HG03469 (cell line): ENCODE results near the gene CYP27B1.

ENCODE experiments used
- ATAC-seq: cut with Tn5 transposase; IDR thresholded peaks from one replicate; pipeline ENCODE4 v1.9.1; 2021; ENCODE audit warnings: mild to moderate bottlenecking, moderate library complexity, moderate number of reproducible peaks; ENCODE audit not compliant: unreplicated experiment

CYP27B1 gene

GRCh38 chr12:57753756-57754337 lies 13.0 kb downstream of the CYP27B1 start:
- ATAC-seq = no peak

DNA sequence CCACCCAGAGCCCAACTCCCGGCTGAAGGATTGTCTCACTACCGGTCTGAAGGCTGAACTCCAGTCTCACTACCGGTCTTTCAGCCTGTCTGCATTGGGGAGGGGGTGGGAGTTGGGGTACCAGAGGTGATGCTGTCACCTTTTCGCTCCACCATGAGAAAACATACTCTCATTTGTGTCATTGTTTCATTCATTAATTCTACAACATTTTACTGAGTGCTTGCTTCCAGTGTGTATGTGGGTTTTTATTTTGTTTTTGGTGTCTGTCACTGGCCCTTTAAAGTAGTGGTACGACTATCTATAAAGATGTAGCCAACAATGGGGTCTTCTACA lies 14.2 kb downstream of the CYP27B1 start:
- ATAC-seq = no peak

DNA sequence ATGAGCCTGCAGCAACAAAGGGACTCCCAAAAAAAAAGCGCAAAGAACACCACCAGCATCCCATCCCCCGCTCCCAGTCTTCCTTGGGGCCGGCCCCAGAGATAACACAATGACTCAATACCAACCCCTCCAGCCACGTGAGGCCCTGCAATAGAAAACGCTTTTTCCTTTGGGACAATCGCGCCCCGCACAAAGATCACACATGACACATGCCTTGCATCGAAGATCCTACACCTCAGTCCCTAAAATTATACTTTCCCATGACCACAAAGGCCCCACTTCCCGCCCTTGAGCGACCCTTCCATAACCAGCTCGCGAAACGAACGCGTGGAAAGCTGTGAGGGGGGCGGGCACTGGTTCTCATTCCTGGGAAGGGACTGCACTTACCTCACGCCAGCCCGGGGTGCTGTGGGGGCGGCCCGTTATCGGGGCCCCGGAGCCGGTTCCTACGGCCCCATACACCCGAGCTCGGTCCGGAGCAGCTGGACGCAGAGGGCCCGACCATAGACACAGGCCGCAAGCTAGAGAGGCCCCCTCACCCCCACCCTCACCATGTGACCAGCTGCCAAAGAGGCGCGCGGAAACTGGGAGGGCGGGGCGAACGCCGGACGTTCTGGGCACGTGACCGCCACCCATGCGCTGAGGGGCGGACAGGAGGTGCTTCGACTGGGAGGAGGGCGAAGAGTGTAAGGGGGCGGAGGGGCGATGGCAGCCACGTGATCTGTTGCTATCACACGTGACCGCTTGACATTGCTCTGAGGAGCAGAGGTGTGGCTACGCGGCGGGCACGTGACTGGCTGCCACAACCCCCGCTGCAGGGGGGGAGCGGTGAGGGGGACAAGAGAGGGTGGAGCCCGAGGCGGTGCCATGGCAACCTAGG lies 14.8 kb downstream of the CYP27B1 start, which contains the start of gene CDK4:
Gene CDK4 (minus strand): TSS at position 523 of the 880 bp plus-strand sequence. CDS start 593 bp downstream, outside the sequence.
- peak; percentile 66 for ATAC-seq

- no peak for ATAC-seq
Observed at GRCh38 chr12:57751432-57751787, 15.5 kb downstream of the CYP27B1 start.

DNA sequence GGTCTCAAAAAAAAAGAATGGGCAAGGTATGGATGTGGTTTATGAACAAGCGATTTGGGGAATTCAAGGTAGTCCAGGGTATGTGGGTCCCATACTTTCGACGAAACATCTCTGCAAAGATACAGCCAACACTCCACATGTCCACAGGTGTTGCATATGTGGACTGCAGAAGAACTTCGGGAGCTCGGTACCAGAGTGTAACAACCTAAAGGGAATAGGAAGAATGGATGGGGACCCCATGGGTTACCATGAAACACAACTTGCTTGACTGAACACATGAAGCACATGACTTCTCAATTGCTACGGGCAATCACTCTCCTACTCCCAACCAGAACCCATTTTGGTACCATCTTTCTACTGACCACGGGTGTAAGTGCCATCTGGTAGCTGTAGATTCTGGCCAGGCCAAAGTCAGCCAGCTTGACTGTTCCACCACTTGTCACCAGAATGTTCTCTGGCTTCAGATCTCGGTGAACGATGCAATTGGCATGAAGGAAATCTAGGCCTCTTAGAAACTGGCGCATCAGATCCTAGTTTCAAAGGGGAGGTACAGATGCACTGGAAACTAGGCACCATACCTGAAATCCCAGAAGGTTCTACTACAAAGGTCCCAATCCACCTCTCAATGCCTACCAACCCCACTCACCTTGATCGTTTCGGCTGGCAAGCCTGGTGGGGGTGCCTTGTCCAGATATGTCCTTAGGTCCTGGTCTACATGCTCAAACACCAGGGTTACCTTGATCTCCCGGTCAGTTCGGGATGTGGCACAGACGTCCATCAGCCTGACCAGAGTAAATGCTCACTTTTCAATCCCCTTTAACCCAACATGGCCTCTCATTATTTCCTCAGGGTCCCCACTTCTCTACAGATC lies 16.1 kb downstream of the CYP27B1 start:
- no peak for ATAC-seq

DNA sequence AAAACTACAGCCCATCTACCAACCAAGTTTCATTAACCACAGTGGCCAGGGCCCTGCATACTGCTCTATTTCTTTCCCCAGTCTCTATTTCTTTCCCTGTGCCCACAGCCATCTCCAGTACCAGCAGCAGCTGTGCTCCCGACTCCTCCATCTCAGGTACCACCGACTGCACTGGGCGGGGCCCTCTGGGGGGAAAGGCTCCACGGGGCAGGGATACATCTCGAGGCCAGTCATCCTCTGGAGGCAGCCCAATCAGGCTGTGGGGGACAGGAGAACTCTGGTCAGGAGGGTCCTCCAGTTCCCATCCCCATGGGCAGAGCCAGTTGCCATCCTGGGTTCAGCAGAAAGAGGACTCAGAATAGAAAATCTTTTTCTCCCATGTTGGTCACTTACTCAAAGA lies 17.8 kb downstream of the CYP27B1 start:
- ATAC-seq = no peak

DNA sequence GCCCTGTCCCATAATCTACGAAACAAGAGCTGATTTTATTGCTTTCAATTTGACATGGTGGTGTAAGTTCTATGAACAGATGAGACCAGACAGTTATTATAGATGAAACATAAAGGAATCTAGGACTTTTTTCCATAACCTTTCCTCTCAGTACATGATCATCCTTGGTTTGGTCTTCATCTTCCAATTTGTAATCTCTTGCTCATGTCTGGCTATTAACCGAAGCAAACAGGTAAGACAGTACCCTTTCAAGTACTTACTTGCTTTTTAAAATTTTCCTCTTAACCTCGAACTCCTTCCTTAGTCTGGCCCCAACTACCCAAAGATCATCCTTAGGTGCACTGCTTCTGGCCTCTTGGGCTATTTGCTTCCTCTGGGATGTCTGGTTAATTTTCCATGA lies 20.9 kb downstream of the CYP27B1 start:
- no peak for ATAC-seq

- no peak for ATAC-seq
Observed at GRCh38 chr12:57745485-57745881, 21.4 kb downstream of the CYP27B1 start.

- peak; percentile 38 for ATAC-seq
Observed at GRCh38 chr12:57744777-57745484, 21.9 kb downstream of the CYP27B1 start, which contains the start of gene TSPAN31. TSS of gene TSPAN31 (plus strand) at chr12:57745039. CDS start at chr12:57745155, 116 bp downstream.

DNA sequence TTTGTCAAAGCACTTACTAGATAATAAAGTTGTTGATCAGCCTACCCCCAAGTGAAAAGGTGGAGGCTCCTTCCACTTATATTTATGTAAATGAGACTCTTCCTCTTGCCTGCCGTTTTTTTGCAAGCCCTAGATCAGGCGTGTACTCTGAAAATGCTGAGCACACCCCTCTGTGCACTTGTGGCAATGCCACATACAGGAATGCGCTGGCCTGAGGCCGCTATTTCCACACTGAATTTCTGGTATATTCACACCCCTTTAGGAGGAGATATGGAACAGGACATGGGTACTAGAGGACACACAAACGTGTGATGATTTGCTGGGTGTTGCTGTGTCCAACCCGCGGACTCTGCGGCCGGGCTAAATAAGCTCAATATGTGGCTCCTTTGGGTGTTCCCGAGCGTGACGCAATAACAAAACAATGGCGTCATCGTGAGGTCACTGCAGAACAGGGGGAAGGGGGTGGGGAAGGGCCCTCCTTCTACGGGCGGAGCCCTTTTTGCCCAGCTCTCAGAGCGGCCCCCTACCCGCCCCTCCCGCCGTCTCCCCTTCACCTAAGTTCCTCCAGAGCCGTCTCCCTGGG lies 22.6 kb downstream of the CYP27B1 start:
- peak; percentile 6 for ATAC-seq

GRCh38 chr12:57743769-57744168 lies 23.1 kb downstream of the CYP27B1 start:
- no peak for ATAC-seq

- ATAC-seq = peak; percentile 44
Observed at GRCh38 chr12:57741844-57742738, 24.8 kb downstream of the CYP27B1 start.

DNA sequence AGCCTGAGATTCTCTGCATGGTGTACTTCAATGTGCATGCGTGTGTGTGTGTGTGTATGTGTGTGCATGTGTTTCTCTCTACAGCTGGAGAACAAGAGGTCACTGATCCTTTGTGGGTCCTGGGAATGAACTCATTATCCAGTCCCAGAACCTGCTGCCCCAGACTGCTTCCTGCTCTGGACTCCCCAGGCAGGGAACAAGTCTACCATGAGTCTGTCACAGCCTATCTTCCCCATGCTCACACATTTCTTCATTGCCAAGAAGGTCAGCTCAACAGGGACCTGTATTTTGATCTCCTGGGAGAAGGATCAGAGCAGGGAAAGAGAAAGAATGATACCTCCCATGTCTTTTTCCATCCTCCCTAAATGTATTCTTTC lies 25.5 kb downstream of the CYP27B1 start:
- ATAC-seq = no peak

GRCh38 chr12:57740656-57741412 lies 26.0 kb downstream of the CYP27B1 start:
- peak; percentile 55 for ATAC-seq

DNA sequence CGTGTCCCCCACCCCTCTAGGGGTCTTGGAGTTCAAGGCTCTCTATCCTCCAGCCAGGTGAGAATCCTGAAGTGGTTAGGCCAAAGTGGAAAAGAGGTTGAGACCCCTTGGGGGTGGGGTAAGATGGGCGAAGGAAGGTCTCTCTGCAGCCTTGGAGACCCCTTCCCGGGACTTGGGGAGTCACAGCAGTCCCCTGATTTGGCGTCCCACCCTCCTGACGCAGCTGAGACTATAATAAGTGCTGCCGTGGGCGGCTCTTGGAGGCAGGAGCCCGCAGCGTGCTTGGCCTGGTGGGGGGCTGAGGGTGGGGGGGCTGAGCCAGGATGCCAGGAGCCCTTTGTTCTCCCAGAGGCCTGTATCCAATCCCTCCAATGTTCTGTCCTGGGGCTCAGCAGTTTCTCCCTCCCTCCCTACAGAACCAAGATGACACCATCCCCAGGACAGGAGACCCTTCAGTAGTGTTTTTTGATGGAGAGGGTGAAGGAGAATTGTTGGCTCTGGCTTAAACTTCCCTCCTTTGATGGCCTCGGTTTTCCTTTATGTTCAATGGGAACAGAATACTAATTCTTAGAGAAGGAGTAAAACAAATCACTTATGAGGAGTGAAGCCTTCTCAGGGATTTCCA lies 26.9 kb downstream of the CYP27B1 start:
- ATAC-seq = no peak

DNA sequence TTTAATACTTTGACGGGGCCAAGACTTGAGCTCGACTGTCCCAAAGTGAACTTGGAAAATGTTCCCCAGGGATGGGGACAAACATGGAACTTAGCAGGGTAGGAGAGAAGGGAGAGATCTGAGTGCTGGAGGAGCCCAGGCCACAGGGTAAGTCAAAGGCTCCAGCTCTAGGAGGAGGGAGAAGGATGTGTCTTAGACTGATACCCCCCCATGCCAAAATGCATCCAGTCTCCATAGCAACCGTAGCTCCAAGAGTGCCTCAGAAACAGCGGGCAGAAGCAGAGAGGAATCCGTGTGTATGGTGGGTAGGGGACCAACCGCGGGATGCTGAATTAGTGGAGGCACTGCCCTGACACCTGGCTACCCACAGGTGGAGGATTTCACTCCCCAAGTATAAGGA lies 27.5 kb downstream of the CYP27B1 start:
- no peak for ATAC-seq

GRCh38 chr12:57738661-57739237 lies 28.1 kb downstream of the CYP27B1 start, which contains the start of gene AGAP2:
TSS of gene AGAP2 (minus strand) at chr12:57738742. CDS start at chr12:57738246, 496 bp downstream.
- no peak for ATAC-seq
